Loucy (cell line): Measurements from ENCODE around the gene PCDHB8.
"Not testable (repeated sequence)": the region's sequence is repeated elsewhere in the genome, so short reads cannot be mapped to it uniquely, and the experiment has no call there.

Experiments
- EZH2phosphoT487 ChIP-seq: fragments of 200-600 bp; IDR thresholded peaks from 2 replicates; pipeline ENCODE4 v1.6.1; 2018; ENCODE audit warnings: antibody characterized with exemption, mild to moderate bottlenecking, moderate library complexity, borderline replicate concordance
- TF ChIP-seq, protein P1 (sequence below): fragments of 200-600 bp; sonication (generic); conservative IDR thresholded peaks from 2 replicates; pipeline ENCODE4 v1.5.1; 2014; ENCODE audit warnings: mild to moderate bottlenecking, antibody characterized with exemption, low read length

GRCh38 chr5:141179371-141179770 lies 1.8 kb downstream of the PCDHB8 start:
- TF ChIP-seq, protein P1, sequence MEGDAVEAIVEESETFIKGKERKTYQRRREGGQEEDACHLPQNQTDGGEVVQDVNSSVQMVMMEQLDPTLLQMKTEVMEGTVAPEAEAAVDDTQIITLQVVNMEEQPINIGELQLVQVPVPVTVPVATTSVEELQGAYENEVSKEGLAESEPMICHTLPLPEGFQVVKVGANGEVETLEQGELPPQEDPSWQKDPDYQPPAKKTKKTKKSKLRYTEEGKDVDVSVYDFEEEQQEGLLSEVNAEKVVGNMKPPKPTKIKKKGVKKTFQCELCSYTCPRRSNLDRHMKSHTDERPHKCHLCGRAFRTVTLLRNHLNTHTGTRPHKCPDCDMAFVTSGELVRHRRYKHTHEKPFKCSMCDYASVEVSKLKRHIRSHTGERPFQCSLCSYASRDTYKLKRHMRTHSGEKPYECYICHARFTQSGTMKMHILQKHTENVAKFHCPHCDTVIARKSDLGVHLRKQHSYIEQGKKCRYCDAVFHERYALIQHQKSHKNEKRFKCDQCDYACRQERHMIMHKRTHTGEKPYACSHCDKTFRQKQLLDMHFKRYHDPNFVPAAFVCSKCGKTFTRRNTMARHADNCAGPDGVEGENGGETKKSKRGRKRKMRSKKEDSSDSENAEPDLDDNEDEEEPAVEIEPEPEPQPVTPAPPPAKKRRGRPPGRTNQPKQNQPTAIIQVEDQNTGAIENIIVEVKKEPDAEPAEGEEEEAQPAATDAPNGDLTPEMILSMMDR, result not testable (repeated sequence)
- TF ChIP-seq EZH2phosphoT487, result not testable (repeated sequence)
